Activated naive CD4-positive, alpha-beta T cell treated with anti-CD3 and anti-CD28 coated beads, Interleukin-2, amount 50 U/mL, for 16 hours (primary cell): ENCODE results near the gene SPATA31A5.
"Not testable (repeated sequence)": the region's sequence is repeated elsewhere in the genome, so short reads cannot be mapped to it uniquely, and the experiment has no call there.

ENCODE experiments used
- DNase-seq: peaks from one replicate; pipeline ENCODE4 v3.0.0-alpha.2; 2020

SPATA31A5 gene

DNA sequence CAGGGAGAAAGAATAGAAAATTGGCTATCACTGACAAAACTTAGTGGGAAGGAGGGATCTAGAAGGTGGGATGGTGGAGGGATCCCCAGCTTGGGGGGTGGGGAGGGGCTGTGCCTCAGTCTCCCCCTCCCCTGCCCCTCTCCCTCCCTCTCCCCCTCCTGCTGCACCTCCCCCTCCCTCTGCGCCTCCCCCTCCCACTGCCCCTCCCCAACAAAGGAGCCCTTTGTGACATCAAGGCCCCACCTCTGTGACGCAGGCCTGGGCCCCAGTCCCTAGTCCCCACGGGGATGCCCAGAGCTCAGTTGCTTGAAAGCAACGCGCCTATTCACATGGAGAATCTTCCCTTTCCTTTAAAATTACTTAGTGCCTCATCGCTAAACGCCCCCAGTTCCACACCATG lies at the start of gene SPATA31A5:
Gene SPATA31A5 (plus strand): TSS at position 301 of the 400 bp plus-strand sequence. CDS start 29 bp downstream, at position 330.
- DNase-seq, result not testable (repeated sequence)

DNA sequence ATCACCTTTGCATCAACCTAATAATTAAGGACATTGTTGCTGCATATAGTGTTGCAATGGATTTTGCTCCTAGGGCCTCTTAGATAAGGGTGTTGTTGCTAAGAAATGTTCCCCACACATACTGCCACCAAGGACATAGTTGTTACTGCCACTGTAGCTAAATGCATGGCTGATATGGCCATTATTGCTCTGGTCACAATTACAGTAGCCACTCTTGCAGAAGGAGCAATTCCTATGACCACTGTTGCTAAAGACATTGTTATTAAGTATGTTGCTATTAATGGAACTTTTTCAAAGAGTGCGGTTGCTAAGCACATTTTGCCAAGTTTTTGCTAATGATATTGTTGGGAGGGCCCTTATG lies 48.8 kb downstream of the SPATA31A5 start:
- DNase-seq, result not testable (repeated sequence)

DNA sequence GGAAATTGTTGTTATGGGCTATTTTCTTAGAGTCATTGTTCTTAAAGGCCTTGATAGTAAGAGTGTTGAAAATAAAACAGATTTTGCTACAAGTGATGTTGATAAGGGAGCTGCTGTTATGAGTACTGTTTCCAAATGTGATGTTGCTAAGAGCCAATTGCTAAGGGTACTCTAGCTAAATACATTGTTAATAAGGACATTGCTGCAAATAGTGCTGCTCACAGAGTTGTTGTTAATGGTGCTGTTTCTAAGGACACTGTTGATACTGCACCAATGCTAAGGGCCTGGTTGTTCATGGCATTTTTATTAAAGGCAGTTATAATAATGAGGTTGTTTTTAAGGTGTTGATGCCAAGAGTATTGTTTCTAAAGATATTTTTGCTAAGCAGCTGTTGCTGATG lies 52.2 kb downstream of the SPATA31A5 start:
- not testable (repeated sequence) for DNase-seq
